H1 (cell line): ENCODE data around the gene KLHL35. TPM values are rescaled to one million over a fixed set of nuclear protein-coding genes. Genes with fewer than 3 reads are reported as not detected.

Experiments
- CHD1 ChIP-seq: IDR thresholded peaks from 2 replicates; pipeline ENCODE4 v1.6.1; 2012; ENCODE audit warnings: low read depth, low read length, improper control_type of control experiment
- EGR1 ChIP-seq: IDR thresholded peaks from 2 replicates; pipeline ENCODE4 v1.6.1; 2011; ENCODE audit warnings: low read depth, low read length, borderline replicate concordance
- KDM4A ChIP-seq: IDR thresholded peaks from one replicate; pipeline ENCODE4 v1.7.1; 2012; ENCODE audit warnings: low read depth, mild to moderate bottlenecking, moderate library complexity, low read length, inconsistent platforms; ENCODE audit not compliant: severe bottlenecking
- RFX5 ChIP-seq: IDR thresholded peaks from 2 replicates; pipeline ENCODE4 v1.6.1; 2011; ENCODE audit warnings: low read depth, low read length, improper control_type of control experiment, borderline replicate concordance
- SIRT6 ChIP-seq: IDR thresholded peaks from one replicate; pipeline ENCODE4 v1.7.1; 2012; ENCODE audit warnings: low read length, inconsistent platforms
- YY1 ChIP-seq: IDR thresholded peaks from 2 replicates; pipeline ENCODE4 v1.6.1; 2011; ENCODE audit warnings: low read depth, mild to moderate bottlenecking, low read length
- polyA plus RNA-seq, 7 experiments: library from polyadenylated mRNA; depleted of rRNA in 3 of 7; stranded (reverse) in 5 of 7; unstranded in 2 of 7; fragments of >200 nt in 5 of 7; fragments of 200-250 nt in 2 of 7; gene quantifications; 1 replicate in 5 of 7; 2 replicates in 1 of 7; 4 replicates in 1 of 7; pipeline versions ENCODE4 v1.2.1 to v1.2.3, GENCODE V29; 2011 to 2013; ENCODE audit warnings: missing spikeins in 2 of 7, mixed read lengths in 2 of 7
- total RNA-seq: library from RNA; stranded (reverse); fragmentation: NEBNext Ultra II Directional; extraction: Animal tissue kit (Norgen Biotek cat#: 25700); gene quantifications from 2 replicates; pipeline ENCODE4 v1.2.1, GENCODE V29; 2021

Gene KLHL35
- total and polyA plus RNA-seq, 2 of the 8 experiments (the other 6 are each of a cell fraction or from before 2014, with no cell fraction given): 0.35 to 0.41 TPM

DNA sequence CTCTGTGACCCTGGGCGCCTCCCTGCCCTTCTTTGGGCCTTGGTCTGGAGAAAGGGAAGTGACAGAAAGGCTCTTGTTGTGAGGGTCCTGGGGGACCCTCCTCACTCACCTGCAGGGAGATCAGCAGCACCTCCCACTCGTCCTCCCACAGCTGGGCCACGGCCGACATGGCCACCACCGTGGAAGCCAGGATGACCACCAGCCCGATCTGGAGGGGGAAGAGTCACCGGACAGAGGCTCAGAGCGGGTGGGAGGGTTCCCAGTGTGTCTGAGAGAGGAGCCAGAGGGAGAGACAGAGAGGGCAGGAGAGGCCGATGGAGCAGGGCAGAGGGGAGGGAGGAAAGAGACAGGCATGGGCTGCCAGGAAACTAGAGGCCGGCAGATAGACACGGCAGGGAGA is 16.8 kb upstream of the KLHL35 start (continued):
- TF ChIP-seq CHD1 (no peak), SIRT6 (no peak), YY1 (no peak), KDM4A (no peak), EGR1 (no peak), RFX5 (no peak)
- TF ChIP-seq, all 59 proteins: peak for 0
